SK-N-SH treated with all-trans-retinoic acid at 6 μM for 48 hours (cell line): ENCODE results near the gene PTRHD1.

Source experiments
- ATAC-seq: fragments of 200-7000 bp; cut with Tn5 transposase; 3 replicates; pipeline ENCODE4 v1.9.1; 2020; ENCODE audit warnings: mild to moderate bottlenecking, moderate library complexity
- BACH2 ChIP-seq: fragments of 250-450 bp; sonication (Bioruptor Pico); IDR thresholded peaks from 2 replicates; pipeline ENCODE4 v1.9.0; 2021; ENCODE audit warnings: mild to moderate bottlenecking, borderline replicate concordance
- CSDC2 ChIP-seq: fragments of 250-450 bp; sonication (Bioruptor Pico); IDR thresholded peaks from 2 replicates; pipeline ENCODE4 v1.5.0; 2020; ENCODE audit warnings: mild to moderate bottlenecking, moderate library complexity
- ESRRG ChIP-seq: fragments of 250-450 bp; sonication (Bioruptor Pico); IDR thresholded peaks from 2 replicates; pipeline ENCODE4 v1.6.1; 2021; ENCODE audit warnings: mild to moderate bottlenecking
- GLIS3 ChIP-seq: fragments of 250-450 bp; sonication (Bioruptor Pico); IDR thresholded peaks from 2 replicates; pipeline ENCODE4 v1.5.0; 2020; ENCODE audit warnings: mild to moderate bottlenecking, moderate library complexity
- ISL1 ChIP-seq: fragments of 250-450 bp; sonication (Bioruptor Pico); IDR thresholded peaks from 2 replicates; pipeline ENCODE4 v2.1.2; 2022; ENCODE audit warnings: mild to moderate bottlenecking, moderate library complexity
- OSR1 ChIP-seq: fragments of 250-450 bp; sonication (Bioruptor Pico); IDR thresholded peaks from 2 replicates; pipeline ENCODE4 v1.8.0; 2022; ENCODE audit warnings: moderate library complexity, mild to moderate bottlenecking, inconsistent platforms
- RARB ChIP-seq: fragments of 250-450 bp; sonication (Bioruptor Pico); IDR thresholded peaks from 2 replicates; pipeline ENCODE4 v1.8.0; 2021; ENCODE audit warnings: mild to moderate bottlenecking, moderate library complexity
- SNAI2 ChIP-seq: fragments of 250-450 bp; sonication (Bioruptor Pico); IDR thresholded peaks from 2 replicates; pipeline ENCODE4 v1.5.0; 2020; ENCODE audit warnings: mild to moderate bottlenecking, moderate library complexity
- ZC3H10 ChIP-seq: fragments of 250-450 bp; sonication (Bioruptor Pico); IDR thresholded peaks from 2 replicates; pipeline ENCODE4 v1.5.1; 2021; ENCODE audit warnings: mild to moderate bottlenecking, moderate library complexity
- ZFP3 ChIP-seq: fragments of 250-450 bp; sonication (Bioruptor Pico); IDR thresholded peaks from 2 replicates; pipeline ENCODE4 v1.5.0; 2020; ENCODE audit warnings: mild to moderate bottlenecking, moderate library complexity
- ZNF565 ChIP-seq: fragments of 450-650 bp; formaldehyde crosslinking; conservative IDR thresholded peaks from 2 replicates; pipeline ENCODE4 v1.5.0; 2020; ENCODE audit warnings: low read depth, mild to moderate bottlenecking, moderate library complexity
- ZNF70 ChIP-seq: fragments of 450-650 bp; formaldehyde crosslinking; IDR thresholded peaks from 2 replicates; pipeline ENCODE4 v1.5.0; 2020; ENCODE audit warnings: mild to moderate bottlenecking, moderate library complexity
- ZNF8 ChIP-seq: fragments of 450-650 bp; formaldehyde crosslinking; IDR thresholded peaks from 2 replicates; pipeline ENCODE4 v1.5.0; 2020; ENCODE audit warnings: mild to moderate bottlenecking, moderate library complexity
- TF ChIP-seq, protein P1 (sequence below): fragments of 250-450 bp; sonication (Bioruptor Pico); IDR thresholded peaks from 2 replicates; pipeline ENCODE4 v1.8.0; 2021; ENCODE audit warnings: low read depth, mild to moderate bottlenecking, moderate library complexity, borderline replicate concordance
- TF ChIP-seq, protein P2 (sequence below): fragments of 250-450 bp; sonication (Bioruptor Pico); IDR thresholded peaks from 2 replicates; pipeline ENCODE4 v1.5.0; 2020; ENCODE audit warnings: mild to moderate bottlenecking, moderate library complexity
- TF ChIP-seq, protein P3 (sequence below): fragments of 250-450 bp; sonication (Bioruptor Pico); IDR thresholded peaks from 2 replicates; pipeline ENCODE4 v1.5.1; 2021; ENCODE audit warnings: mild to moderate bottlenecking, moderate library complexity
- TF ChIP-seq, protein P4 (sequence below): fragments of 250-450 bp; sonication (Bioruptor Pico); IDR thresholded peaks from 2 replicates; pipeline ENCODE4 v1.8.0; 2020; ENCODE audit warnings: mild to moderate bottlenecking, moderate library complexity, borderline replicate concordance

The PTRHD1 gene

DNA sequence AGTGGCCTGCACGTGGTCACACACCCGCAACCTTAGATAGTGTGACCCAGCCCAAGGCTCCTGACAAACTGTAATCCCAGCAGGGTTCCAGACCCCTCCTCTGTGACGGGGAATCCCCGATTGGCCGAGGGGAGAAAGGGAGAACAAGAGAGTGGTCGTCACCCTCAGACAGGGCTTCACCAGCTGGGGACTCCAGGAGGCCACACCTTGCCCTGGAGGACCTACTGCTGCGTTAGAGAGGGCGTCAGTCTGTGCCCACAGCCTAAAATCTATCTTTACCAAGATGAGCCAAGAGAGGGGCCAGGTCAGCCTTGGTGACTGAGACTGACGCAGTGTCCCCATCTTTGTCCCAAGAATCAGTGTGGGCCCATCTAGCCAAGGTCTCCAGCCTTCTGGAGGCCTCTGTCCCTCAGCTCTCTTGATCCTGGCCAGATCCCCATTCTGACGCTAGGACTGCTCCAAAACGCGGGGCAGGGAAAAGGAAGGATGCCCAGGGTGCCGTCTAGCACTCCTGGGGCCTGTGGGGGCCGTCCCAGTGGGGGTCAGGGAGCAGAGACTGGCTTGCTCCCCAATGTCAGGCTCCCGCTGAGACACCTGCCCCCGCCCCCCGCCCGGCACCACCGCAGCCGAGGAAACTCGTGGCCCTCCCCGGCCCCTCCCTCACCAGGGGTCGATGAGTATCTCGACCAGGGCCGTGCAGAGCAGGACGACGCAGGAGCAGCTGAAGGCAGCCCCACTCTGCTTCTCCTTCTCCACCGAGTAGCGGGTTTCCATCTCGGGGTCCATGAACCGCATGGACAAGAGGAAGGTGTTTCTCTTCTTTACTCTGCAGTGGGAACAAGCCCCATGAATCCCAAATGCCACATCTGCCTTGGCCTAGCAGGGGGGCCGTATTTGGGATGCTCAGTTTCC lies 40.9 kb upstream of the PTRHD1 start:
- no peak for TF ChIP-seq RARB (CRISPR knock-in tag)
- TF ChIP-seq ZNF565 (CRISPR knock-in tag) = no peak
- TF ChIP-seq, protein P1, sequence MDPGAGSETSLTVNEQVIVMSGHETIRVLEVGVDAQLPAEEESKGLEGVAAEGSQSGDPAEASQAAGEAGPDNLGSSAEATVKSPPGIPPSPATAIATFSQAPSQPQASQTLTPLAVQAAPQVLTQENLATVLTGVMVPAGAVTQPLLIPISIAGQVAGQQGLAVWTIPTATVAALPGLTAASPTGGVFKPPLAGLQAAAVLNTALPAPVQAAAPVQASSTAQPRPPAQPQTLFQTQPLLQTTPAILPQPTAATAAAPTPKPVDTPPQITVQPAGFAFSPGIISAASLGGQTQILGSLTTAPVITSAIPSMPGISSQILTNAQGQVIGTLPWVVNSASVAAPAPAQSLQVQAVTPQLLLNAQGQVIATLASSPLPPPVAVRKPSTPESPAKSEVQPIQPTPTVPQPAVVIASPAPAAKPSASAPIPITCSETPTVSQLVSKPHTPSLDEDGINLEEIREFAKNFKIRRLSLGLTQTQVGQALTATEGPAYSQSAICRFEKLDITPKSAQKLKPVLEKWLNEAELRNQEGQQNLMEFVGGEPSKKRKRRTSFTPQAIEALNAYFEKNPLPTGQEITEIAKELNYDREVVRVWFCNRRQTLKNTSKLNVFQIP = no peak
- TF ChIP-seq ZFP3 = no peak
- TF ChIP-seq, protein P2, sequence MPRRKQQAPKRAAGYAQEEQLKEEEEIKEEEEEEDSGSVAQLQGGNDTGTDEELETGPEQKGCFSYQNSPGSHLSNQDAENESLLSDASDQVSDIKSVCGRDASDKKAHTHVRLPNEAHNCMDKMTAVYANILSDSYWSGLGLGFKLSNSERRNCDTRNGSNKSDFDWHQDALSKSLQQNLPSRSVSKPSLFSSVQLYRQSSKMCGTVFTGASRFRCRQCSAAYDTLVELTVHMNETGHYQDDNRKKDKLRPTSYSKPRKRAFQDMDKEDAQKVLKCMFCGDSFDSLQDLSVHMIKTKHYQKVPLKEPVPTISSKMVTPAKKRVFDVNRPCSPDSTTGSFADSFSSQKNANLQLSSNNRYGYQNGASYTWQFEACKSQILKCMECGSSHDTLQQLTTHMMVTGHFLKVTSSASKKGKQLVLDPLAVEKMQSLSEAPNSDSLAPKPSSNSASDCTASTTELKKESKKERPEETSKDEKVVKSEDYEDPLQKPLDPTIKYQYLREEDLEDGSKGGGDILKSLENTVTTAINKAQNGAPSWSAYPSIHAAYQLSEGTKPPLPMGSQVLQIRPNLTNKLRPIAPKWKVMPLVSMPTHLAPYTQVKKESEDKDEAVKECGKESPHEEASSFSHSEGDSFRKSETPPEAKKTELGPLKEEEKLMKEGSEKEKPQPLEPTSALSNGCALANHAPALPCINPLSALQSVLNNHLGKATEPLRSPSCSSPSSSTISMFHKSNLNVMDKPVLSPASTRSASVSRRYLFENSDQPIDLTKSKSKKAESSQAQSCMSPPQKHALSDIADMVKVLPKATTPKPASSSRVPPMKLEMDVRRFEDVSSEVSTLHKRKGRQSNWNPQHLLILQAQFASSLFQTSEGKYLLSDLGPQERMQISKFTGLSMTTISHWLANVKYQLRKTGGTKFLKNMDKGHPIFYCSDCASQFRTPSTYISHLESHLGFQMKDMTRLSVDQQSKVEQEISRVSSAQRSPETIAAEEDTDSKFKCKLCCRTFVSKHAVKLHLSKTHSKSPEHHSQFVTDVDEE (CRISPR knock-in tag) = no peak
- TF ChIP-seq ZNF70 (CRISPR knock-in tag) = no peak
- no peak for TF ChIP-seq SNAI2 (CRISPR knock-in tag)
- TF ChIP-seq ZNF8 (CRISPR knock-in tag) = no peak
- no peak for ATAC-seq

DNA sequence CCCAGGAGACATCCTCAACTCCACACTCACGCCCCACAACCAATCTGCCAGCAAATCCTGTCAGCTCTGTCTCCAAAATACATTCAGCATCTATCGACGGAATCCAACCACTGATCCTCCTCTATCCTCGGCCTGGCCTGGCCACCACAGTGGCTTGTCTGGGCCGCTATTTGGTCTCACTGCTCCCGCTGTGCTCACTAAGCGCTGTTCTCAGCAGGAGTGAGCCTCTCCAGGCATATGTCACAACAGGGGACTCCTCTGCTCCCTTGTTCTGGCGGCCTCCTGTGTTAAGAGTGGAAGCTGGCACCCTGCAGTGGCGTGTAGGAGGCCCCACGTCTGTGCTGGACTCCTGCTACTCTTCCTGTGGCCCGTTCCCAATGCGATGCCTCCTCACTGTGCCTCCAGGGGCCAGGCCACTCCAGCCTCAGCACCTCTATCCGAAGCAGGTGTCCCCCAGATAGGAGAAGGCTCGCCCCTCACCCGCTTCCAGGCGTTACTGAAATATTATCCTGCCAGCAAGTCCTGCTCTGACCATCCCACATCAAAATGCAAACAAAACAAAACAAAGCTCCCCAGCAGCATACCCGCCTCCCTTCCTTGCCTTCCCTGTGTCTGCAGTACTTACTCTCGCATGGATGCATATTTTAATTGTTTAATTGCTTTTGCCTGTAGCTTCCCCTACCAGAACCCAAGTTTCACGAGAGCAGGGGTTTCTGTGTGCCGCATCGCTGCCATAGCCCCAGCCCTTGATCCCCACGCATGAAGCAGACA lies 39.9 kb upstream of the PTRHD1 start:
- TF ChIP-seq, protein P2 (CRISPR knock-in tag) = no peak
- TF ChIP-seq CSDC2 (CRISPR knock-in tag) = no peak
- TF ChIP-seq, protein P1 = no peak
- TF ChIP-seq, protein P3, sequence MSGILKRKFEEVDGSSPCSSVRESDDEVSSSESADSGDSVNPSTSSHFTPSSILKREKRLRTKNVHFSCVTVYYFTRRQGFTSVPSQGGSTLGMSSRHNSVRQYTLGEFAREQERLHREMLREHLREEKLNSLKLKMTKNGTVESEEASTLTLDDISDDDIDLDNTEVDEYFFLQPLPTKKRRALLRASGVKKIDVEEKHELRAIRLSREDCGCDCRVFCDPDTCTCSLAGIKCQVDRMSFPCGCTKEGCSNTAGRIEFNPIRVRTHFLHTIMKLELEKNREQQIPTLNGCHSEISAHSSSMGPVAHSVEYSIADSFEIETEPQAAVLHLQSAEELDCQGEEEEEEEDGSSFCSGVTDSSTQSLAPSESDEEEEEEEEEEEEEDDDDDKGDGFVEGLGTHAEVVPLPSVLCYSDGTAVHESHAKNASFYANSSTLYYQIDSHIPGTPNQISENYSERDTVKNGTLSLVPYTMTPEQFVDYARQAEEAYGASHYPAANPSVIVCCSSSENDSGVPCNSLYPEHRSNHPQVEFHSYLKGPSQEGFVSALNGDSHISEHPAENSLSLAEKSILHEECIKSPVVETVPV (CRISPR knock-in tag) = no peak
- TF ChIP-seq, protein P4, sequence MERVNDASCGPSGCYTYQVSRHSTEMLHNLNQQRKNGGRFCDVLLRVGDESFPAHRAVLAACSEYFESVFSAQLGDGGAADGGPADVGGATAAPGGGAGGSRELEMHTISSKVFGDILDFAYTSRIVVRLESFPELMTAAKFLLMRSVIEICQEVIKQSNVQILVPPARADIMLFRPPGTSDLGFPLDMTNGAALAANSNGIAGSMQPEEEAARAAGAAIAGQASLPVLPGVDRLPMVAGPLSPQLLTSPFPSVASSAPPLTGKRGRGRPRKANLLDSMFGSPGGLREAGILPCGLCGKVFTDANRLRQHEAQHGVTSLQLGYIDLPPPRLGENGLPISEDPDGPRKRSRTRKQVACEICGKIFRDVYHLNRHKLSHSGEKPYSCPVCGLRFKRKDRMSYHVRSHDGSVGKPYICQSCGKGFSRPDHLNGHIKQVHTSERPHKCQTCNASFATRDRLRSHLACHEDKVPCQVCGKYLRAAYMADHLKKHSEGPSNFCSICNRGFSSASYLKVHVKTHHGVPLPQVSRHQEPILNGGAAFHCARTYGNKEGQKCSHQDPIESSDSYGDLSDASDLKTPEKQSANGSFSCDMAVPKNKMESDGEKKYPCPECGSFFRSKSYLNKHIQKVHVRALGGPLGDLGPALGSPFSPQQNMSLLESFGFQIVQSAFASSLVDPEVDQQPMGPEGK (CRISPR knock-in tag) = no peak
- no peak for TF ChIP-seq ZNF70 (CRISPR knock-in tag)
- no peak for ATAC-seq

DNA sequence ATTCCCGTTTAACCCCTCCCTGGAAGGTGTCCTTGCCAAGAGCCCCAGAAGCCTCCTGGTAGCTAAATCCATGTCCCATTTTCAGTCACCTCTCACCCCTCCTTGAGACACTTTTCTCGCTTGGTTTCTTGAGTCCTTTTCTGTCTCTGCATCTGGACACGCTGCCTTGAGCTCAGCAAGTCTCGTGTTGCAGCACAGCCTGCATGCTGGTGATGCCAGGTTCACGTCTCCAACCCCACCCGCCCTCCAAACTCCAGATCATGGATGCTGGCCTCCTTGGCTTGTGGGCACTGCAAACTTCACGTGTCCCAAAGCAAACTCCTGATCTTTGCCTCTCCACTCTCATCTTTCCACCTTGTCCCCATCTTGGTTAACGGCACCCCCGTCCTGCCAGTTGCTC lies 39.3 kb upstream of the PTRHD1 start:
- no peak for ATAC-seq
- TF ChIP-seq OSR1 (CRISPR knock-in tag) (no peak), ISL1 (CRISPR knock-in tag) (no peak), BACH2 (CRISPR knock-in tag) (no peak), ESRRG (CRISPR knock-in tag) (no peak), GLIS3 (CRISPR knock-in tag) (no peak), ZC3H10 (CRISPR knock-in tag) (no peak), SNAI2 (CRISPR knock-in tag) (no peak), ZNF565 (CRISPR knock-in tag) (no peak), RARB (CRISPR knock-in tag) (no peak)
- TF ChIP-seq, protein P2 (CRISPR knock-in tag) = no peak
- TF ChIP-seq, protein P3 (CRISPR knock-in tag) = no peak
